Progenitor cell of endocrine pancreas (in vitro differentiated cells): ENCODE results near the gene ZNF214. TPM values are rescaled to one million over a fixed set of nuclear protein-coding genes. Genes with fewer than 3 reads are reported as not detected.
"Not testable (repeated sequence)": the region's sequence is repeated elsewhere in the genome, so short reads cannot be mapped to it uniquely, and the experiment has no call there.

Experiments
- DNase-seq: peaks from one replicate; pipeline ENCODE4 v3.0.0; 2021; ENCODE audit warnings: low spot score; ENCODE audit not compliant: unreplicated experiment
- H3K27ac Mint-ChIP-seq: 2 replicates; pipeline ENCODE4 v1.8.0; 2021; ENCODE audit warnings: mild to moderate bottlenecking, moderate library complexity, mixed read lengths
- H3K27me3 Mint-ChIP-seq: 2 replicates; pipeline ENCODE4 v1.8.0; 2021; ENCODE audit warnings: mixed read lengths
- H3K36me3 Mint-ChIP-seq: 2 replicates; pipeline ENCODE4 v1.8.0; 2022; ENCODE audit warnings: mixed read lengths; ENCODE audit not compliant: insufficient read depth
- H3K4me1 Mint-ChIP-seq: 2 replicates; pipeline ENCODE4 v1.8.0; 2021; ENCODE audit warnings: low read depth, mixed read lengths
- H3K4me3 Mint-ChIP-seq: 2 replicates; pipeline ENCODE4 v1.8.0; 2021; ENCODE audit warnings: low read depth, mild to moderate bottlenecking, moderate library complexity, mixed read lengths
- H3K9me3 Mint-ChIP-seq: 2 replicates; pipeline ENCODE4 v1.8.0; 2021; ENCODE audit warnings: low read depth, mixed read lengths
- CTCF ChIP-seq: fragments of 200-600 bp; sonication (generic); IDR thresholded peaks from one replicate; pipeline ENCODE4 v1.5.0; 2021; ENCODE audit warnings: antibody characterized with exemption, mild to moderate bottlenecking; ENCODE audit not compliant: unreplicated experiment
- total RNA-seq: library from RNA; stranded (reverse); gene quantifications from 2 replicates; pipeline ENCODE4 v1.2.1, GENCODE V29; 2021

Gene ZNF214
- total RNA-seq, 1 donor from 2014 or later: 11.4 TPM

DNA sequence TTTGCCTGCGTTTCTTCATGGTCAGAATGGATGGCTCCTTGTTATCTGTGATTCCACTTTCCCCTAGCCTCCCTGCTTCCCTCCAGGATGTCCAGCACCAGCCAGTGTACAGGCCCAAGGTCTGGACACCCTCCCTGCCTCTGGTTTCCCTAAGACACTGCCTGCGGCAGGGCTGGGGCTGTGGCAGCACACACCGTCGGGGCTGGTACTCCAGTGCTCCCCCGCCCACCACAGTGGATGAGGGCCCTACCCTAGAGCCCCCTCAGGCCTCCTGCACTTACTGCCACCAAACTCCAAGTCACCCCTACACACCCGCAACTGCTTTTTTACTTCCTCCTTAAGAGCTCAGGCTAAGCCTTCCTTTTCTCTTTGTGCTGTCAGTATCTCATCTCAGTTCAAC, 28.9 kb downstream of the ZNF214 start:
- Mint-ChIP-seq H3K27me3 (no peaks in the 10 kb centered on the region), H3K36me3 (no peaks in the 10 kb centered on the region), H3K4me1 (no peaks in the 10 kb centered on the region), H3K9me3 (peaks cover 4% of the 10 kb centered on the region), H3K4me3 (no peak overlapping the region), H3K27ac (no peak overlapping the region)
- no peak for DNase-seq
- TF ChIP-seq CTCF: no peak

GRCh38 chr11:6988506-6988905, 31.6 kb downstream of the ZNF214 start:
- H3K27ac Mint-ChIP-seq: no peak overlapping the region
- no peak overlapping the region for H3K4me3 Mint-ChIP-seq
- no peak for DNase-seq
- H3K4me1 Mint-ChIP-seq: no peaks in the 10 kb centered on the region
- TF ChIP-seq CTCF: no peak
- no peaks in the 10 kb centered on the region for H3K27me3 Mint-ChIP-seq
- H3K36me3 Mint-ChIP-seq: no peaks in the 10 kb centered on the region
- peaks cover 4% of the 10 kb centered on the region for H3K9me3 Mint-ChIP-seq

DNA sequence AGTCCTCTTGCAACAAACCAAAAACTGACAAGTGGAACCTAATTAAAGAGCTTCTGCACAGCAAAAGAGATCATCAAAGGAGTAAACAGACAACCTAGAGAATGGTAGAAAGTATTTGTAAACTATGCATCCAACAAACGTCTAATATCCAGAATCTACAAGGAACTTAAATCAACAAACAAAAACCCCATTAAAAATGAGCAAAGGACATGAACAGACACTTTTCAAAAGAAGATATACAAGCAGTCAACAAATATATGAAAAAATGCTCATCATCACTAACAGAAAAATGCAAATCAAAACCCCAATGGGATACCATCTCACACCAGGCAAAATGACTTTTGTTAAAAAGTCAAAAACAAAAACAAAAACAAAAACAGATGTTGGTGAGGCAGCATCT, 33.7 kb downstream of the ZNF214 start:
- Mint-ChIP-seq H3K27ac (no peak overlapping the region), H3K27me3 (no peaks in the 10 kb centered on the region), H3K4me3 (no peak overlapping the region), H3K4me1 (no peaks in the 10 kb centered on the region), H3K9me3 (peaks cover 4% of the 10 kb centered on the region), H3K36me3 (no peaks in the 10 kb centered on the region)
- DNase-seq: no peak
- no peak for TF ChIP-seq CTCF

- Mint-ChIP-seq H3K36me3 (no peaks in the 10 kb centered on the region), H3K4me1 (no peaks in the 10 kb centered on the region), H3K27ac (no peak overlapping the region), H3K27me3 (no peaks in the 10 kb centered on the region), H3K4me3 (no peak overlapping the region), H3K9me3 (no peaks in the 10 kb centered on the region)
- no peak for DNase-seq
- TF ChIP-seq CTCF: no peak
Measured at GRCh38 chr11:6979365-6979764, 40.8 kb downstream of the ZNF214 start.

- not testable (repeated sequence) for H3K27ac Mint-ChIP-seq, H3K9me3 Mint-ChIP-seq, H3K36me3 Mint-ChIP-seq, H3K4me3 Mint-ChIP-seq, H3K4me1 Mint-ChIP-seq, DNase-seq, H3K27me3 Mint-ChIP-seq
Measured at GRCh38 chr11:6969854-6970253, 50.3 kb downstream of the ZNF214 start.

DNA sequence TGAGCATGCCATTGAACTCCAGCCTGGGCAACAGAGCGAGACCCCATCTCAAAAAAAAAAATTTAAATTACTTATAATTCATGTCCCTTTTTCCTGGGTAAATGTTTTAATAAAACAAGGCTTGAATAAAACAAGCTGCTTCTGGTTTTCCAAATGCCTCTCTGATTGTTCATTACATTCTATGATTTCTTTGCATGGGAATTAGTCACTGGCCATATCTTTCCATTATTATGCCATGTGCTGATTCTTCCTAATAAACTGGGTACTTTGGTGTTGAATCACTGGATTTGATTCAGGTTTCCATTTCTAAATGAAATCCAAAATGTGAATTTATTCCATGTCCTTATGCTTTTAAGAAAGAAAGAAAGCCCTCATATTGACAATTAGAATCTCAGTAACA, 51.3 kb downstream of the ZNF214 start:
- H3K27me3 Mint-ChIP-seq: no peaks in the 10 kb centered on the region

More for the DNA sequence above, 51.3 kb downstream of the ZNF214 start:
- no peak for DNase-seq
- Mint-ChIP-seq H3K4me3 (no peak overlapping the region), H3K4me1 (no peaks in the 10 kb centered on the region), H3K9me3 (peaks cover 6% of the 10 kb centered on the region), H3K36me3 (no peaks in the 10 kb centered on the region), H3K27ac (no peak overlapping the region)
- no peak for TF ChIP-seq CTCF
